ENCODE results near the gene AMZ1.

The AMZ1 gene

GRCh38 chr7:2687881-2688318 is at the start of gene AMZ1:
Gene AMZ1, plus strand, starts transcription at chr7:2688202. Its CDS starts 12,250 bp downstream, at chr7:2700452.
- peak; percentile 32 for DNase-seq (ENCODE audit: low spot score)

GRCh38 chr7:2638224-2638991 is 49.6 kb upstream of the AMZ1 start:
- peak; percentile 56 for DNase-seq (ENCODE audit: low spot score)

- DNase-seq (ENCODE audit: low spot score), result no peak
Observed at GRCh38 chr7:2639181-2639681, 48.8 kb upstream of the AMZ1 start.

- no peak for DNase-seq (ENCODE audit: low spot score)
Observed at GRCh38 chr7:2639695-2640481, 48.1 kb upstream of the AMZ1 start.

GRCh38 chr7:2640482-2640830 is 47.5 kb upstream of the AMZ1 start:
- peak; percentile 62 for DNase-seq (ENCODE audit: low spot score)

GRCh38 chr7:2640846-2641316 is 47.1 kb upstream of the AMZ1 start:
- peak; percentile 38 for DNase-seq (ENCODE audit: low spot score)

- DNase-seq (ENCODE audit: low spot score), result peak; percentile 97
Observed at GRCh38 chr7:2641406-2642393, 46.3 kb upstream of the AMZ1 start.

GRCh38 chr7:2643386-2644219 is 44.4 kb upstream of the AMZ1 start:
- DNase-seq (ENCODE audit: low spot score), result no peak

- no peak for DNase-seq (ENCODE audit: low spot score)
Observed at GRCh38 chr7:2644220-2644561, 43.8 kb upstream of the AMZ1 start.

- no peak for DNase-seq (ENCODE audit: low spot score)
Observed at GRCh38 chr7:2644562-2645273, 43.3 kb upstream of the AMZ1 start.

GRCh38 chr7:2645274-2645868 is 42.6 kb upstream of the AMZ1 start:
- no peak for DNase-seq (ENCODE audit: low spot score)

- no peak for DNase-seq (ENCODE audit: low spot score)
Observed at GRCh38 chr7:2646336-2646679, 41.7 kb upstream of the AMZ1 start.

GRCh38 chr7:2646680-2647571 is 41.1 kb upstream of the AMZ1 start:
- no peak for DNase-seq (ENCODE audit: low spot score)

GRCh38 chr7:2647594-2648172 is 40.3 kb upstream of the AMZ1 start:
- no peak for DNase-seq (ENCODE audit: low spot score)

- no peak for DNase-seq (ENCODE audit: low spot score)
Observed at GRCh38 chr7:2649139-2649838, 38.7 kb upstream of the AMZ1 start.

GRCh38 chr7:2649991-2650390 is 38.0 kb upstream of the AMZ1 start:
- no peak for DNase-seq (ENCODE audit: low spot score)

GRCh38 chr7:2650451-2650850 is 37.6 kb upstream of the AMZ1 start:
- no peak for DNase-seq (ENCODE audit: low spot score)

GRCh38 chr7:2651336-2651735 is 36.7 kb upstream of the AMZ1 start:
- no peak for DNase-seq (ENCODE audit: low spot score)

All from kidney tubule cell (primary cell).